Breast epithelium (tissue), 4 donors: Measurements from ENCODE around the gene MME. TPM values are rescaled to one million over a fixed set of nuclear protein-coding genes. Genes with fewer than 3 reads are reported as not detected.

Source experiments
- DNase-seq, 2 donors: peaks; one replicate each; pipeline ENCODE4 v3.0.0-alpha.2; 2019; ENCODE audit warnings: low spot score in 2 of 2
- H3K27ac ChIP-seq, 2 donors: fragments of 200-600 bp; sonication (generic) in 1 of 2; one replicate each; pipeline ENCODE4 v1.5.1; 2016 to 2019; ENCODE audit warnings: mild to moderate bottlenecking in 1 of 2
- H3K27me3 ChIP-seq, 2 donors: fragments of 200-600 bp; sonication (generic) in 1 of 2; one replicate each; pipeline versions ENCODE4 v1.5.1 to v1.6.0; 2017 to 2019; ENCODE audit warnings: control low read depth in 1 of 2, mild to moderate bottlenecking in 1 of 2
- H3K36me3 ChIP-seq: fragments of 200-600 bp; one replicate; pipeline ENCODE4 v1.5.1; 2019
- H3K4me1 ChIP-seq, 2 donors: fragments of 200-600 bp; sonication (generic); one replicate each; pipeline ENCODE4 v1.5.1; 2016 to 2019; ENCODE audit warnings: control low read depth in 1 of 2
- H3K4me3 ChIP-seq, 3 donors: fragments of 200-600 bp; sonication (generic); 1 replicate in 2 of 3; 2 replicates in 1 of 3; pipeline ENCODE4 v1.5.1; 2016 to 2019; ENCODE audit warnings: mild to moderate bottlenecking in 3 of 3, moderate library complexity in 2 of 3
- H3K9me3 ChIP-seq, 2 donors: fragments of 200-600 bp; sonication (generic) in 1 of 2; one replicate each; pipeline ENCODE4 v1.5.1; 2016 to 2019; ENCODE audit warnings: control low read depth in 1 of 2
- CTCF ChIP-seq, 3 donors: fragments of 450-650 bp; IDR thresholded peaks; one replicate each; pipeline ENCODE4 v1.5.1; 2016 to 2017; ENCODE audit warnings: antibody characterized with exemption in 3 of 3, mild to moderate bottlenecking in 3 of 3, moderate library complexity in 3 of 3
- POLR2A ChIP-seq: fragments of 450-650 bp; IDR thresholded peaks from one replicate; pipeline ENCODE4 v1.6.1; 2016; ENCODE audit warnings: antibody characterized with exemption, mild to moderate bottlenecking, moderate library complexity
- POLR2AphosphoS5 ChIP-seq, 3 donors: sonication (generic); formaldehyde crosslinking; IDR thresholded peaks; one replicate each; pipeline ENCODE4 v1.6.1; 2017; ENCODE audit warnings: antibody characterized with exemption in 3 of 3
- intact Hi-C: fragments of 100-400 bp; cut with DNase I; formaldehyde crosslinking; loops from one replicate; pipeline ENCODE4 v1.15.1; 2023; ENCODE audit warnings: low total_unique reads
- total RNA-seq, 3 donors: library from RNA; depleted of rRNA; stranded (reverse); fragments of >200 nt; gene quantifications; one replicate each; pipeline ENCODE4 v1.1.0, GENCODE V29; 2016

Gene MME
- total RNA-seq, 3 donors from 2014 or later: 114 to 155 (median 119) TPM

DNA sequence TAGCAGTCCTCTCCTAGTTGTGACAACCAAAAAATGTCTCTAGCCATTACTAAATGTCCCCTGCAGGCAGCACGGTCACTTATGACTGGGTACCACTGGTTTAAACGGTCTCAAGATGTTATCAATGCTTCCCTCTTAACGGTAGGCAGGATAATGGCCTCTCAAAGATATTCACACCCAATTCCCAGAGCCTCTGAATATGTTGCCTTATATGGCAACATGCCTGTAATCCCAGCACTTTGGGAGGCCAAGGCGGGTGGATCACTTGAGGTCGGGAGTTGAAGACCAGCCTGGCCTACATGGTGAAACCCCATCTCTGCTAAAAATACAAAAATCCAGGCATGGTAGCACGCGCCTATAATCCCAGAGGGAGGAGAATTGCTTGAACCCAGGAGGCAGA lies 9.4 kb downstream of the MME start:
- intact Hi-C loops: no loop called here
- Histone ChIP-seq H3K36me3 (no peaks in the 10 kb centered on the region), H3K27ac (no peak overlapping the region), H3K4me3 (no peak overlapping the region), H3K9me3 (no peaks in the 10 kb centered on the region), H3K27me3 (no peaks in the 10 kb centered on the region), H3K4me1 (no peaks in the 10 kb centered on the region)
- DNase-seq: no peak
- no peak for TF ChIP-seq CTCF (IDR thresholded peaks at IDR 0.05)
- no peak for TF ChIP-seq POLR2A
- no peak for TF ChIP-seq POLR2AphosphoS5 (IDR thresholded peaks at IDR 0.05)

DNA sequence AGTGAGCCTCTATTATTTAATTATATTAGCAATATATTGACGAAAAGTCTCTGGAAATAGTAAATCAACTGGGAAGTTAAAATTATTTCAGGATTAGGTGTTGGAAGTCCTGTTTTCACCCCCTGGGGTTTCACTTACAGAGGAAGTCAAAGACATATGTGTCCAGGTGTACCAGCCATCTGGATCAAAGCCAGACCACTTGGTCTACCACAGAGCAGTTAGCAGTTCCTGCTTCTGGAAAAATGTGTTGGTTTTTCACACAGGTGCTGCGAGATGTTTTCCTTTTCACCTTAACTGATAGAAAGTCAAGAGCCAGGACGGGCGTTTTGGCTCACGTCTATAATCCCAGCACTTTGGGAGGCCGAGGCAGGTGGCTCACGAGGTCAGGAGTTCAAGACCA lies 13.1 kb downstream of the MME start:
- H3K9me3 ChIP-seq: no peaks in the 10 kb centered on the region
- H3K4me3 ChIP-seq: no peak overlapping the region
- no peaks in the 10 kb centered on the region for H3K27me3 ChIP-seq
- H3K4me1 ChIP-seq: no peaks in the 10 kb centered on the region
- no peaks in the 10 kb centered on the region for H3K36me3 ChIP-seq
- H3K27ac ChIP-seq: no peak overlapping the region
- TF ChIP-seq POLR2A (no peak), CTCF (IDR thresholded peaks at IDR 0.05) (no peak), POLR2AphosphoS5 (IDR thresholded peaks at IDR 0.05) (no peak)
- intact Hi-C loops: no loop called here
- DNase-seq: peak in 1 of 2 donors; percentile 39

DNA sequence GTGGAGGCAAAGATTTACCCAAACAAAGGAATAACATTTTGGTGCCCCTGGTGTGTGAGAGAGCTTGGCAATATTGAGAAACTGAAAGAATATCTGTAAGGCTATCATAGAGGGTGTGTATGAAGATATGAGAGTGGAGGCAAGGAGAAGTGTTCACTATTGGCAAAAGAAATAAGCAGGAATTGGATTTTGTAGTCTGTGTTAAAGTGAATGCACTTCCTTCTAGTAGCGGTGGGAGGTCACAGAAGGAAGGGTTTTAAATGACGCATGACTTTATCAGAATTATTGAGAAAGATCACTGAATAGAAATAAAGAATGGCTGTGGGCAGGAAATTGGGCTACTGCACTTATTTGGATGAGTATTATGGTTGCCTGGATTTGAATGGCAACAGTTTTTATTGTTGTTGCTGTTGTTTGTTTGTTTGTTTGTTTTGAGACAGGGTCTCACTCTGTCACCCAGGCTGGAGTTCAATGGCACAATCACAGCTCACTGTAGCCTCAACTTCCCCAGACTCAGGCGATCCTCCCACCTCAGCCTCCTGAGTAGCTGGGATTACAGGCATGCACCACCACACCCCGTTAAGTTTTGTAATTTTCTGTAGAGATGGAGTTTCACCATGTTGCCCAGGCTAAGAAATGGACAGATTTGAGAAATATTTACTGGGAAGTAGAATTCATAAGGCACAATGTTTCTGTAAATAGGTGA lies 16.3 kb downstream of the MME start:
- no peaks in the 10 kb centered on the region for H3K9me3 ChIP-seq
- no peak overlapping the region for H3K4me3 ChIP-seq
- TF ChIP-seq POLR2A (no peak), CTCF (IDR thresholded peaks at IDR 0.05) (no peak), POLR2AphosphoS5 (IDR thresholded peaks at IDR 0.05) (no peak)
- no peaks in the 10 kb centered on the region for H3K4me1 ChIP-seq
- intact Hi-C loops: no loop called here
- no peak overlapping the region for H3K27ac ChIP-seq
- no peak for DNase-seq
- no peaks in the 10 kb centered on the region for H3K36me3 ChIP-seq
- no peaks in the 10 kb centered on the region for H3K27me3 ChIP-seq

DNA sequence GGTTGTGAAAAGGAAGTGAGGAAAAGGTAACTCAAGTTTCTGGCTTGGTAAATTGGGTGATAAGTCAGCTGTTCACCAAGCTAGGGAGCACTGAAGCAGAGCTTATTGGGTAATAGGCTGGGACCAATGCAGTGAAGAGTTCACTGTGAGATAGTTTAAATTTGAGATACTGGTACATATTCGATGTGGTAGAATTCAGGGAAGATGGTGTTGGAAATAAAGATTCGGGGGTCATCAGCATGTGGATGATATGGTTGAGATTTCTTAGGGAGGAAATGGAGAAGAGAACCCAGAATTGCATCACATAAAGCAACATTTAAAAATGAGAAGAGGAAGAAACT lies 16.9 kb downstream of the MME start:
- intact Hi-C loops: no loop called here
- H3K9me3 ChIP-seq: no peaks in the 10 kb centered on the region
- no peak for DNase-seq
- H3K4me1 ChIP-seq: no peaks in the 10 kb centered on the region
- no peaks in the 10 kb centered on the region for H3K27me3 ChIP-seq
- H3K36me3 ChIP-seq: no peaks in the 10 kb centered on the region
- H3K27ac ChIP-seq: no peak overlapping the region
- no peak overlapping the region for H3K4me3 ChIP-seq
- TF ChIP-seq POLR2AphosphoS5 (IDR thresholded peaks at IDR 0.05) (no peak), CTCF (IDR thresholded peaks at IDR 0.05) (no peak), POLR2A (no peak)

DNA sequence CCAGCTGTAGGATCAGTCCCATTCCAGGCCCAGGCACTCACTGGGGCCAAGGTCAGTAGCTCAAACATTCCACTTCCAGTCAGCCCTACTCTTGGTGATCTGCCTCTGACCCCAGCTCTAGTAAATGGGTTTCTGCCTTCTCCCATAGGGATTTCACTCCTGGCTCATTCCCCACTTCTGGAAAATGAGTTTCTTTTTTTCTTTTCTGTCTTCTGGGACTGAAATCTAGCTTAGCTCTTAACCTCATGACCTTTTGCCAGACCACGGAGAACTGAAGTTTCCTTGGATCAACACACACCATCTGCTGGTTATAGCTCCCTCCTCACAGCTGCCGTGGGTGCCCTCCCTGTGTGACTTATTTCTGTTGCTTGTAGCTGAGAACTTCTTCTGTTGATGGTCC lies 21.3 kb downstream of the MME start:
- H3K9me3 ChIP-seq: no peaks in the 10 kb centered on the region
- no peak overlapping the region for H3K4me3 ChIP-seq
- H3K27ac ChIP-seq: no peak overlapping the region
- no peaks in the 10 kb centered on the region for H3K27me3 ChIP-seq
- H3K4me1 ChIP-seq: no peaks in the 10 kb centered on the region
- no peak for DNase-seq
- H3K36me3 ChIP-seq: no peaks in the 10 kb centered on the region
- TF ChIP-seq CTCF (IDR thresholded peaks at IDR 0.05) (no peak), POLR2AphosphoS5 (IDR thresholded peaks at IDR 0.05) (no peak), POLR2A (no peak)
- intact Hi-C loops: no loop called here
